NCI-H1092 treated with DMSO at 0.1 percent for 48 hours (cell line): Measurements from ENCODE around the gene RITA1.

ENCODE experiments used
- DNase-seq: peaks from one replicate; lab custom pipeline; 2025; lab: John Stamatoyannopoulos, UW

The RITA1 gene

GRCh38 chr12:113179023-113179422 lies 6.5 kb upstream of the RITA1 start:
- DNase-seq = no peak

DNA sequence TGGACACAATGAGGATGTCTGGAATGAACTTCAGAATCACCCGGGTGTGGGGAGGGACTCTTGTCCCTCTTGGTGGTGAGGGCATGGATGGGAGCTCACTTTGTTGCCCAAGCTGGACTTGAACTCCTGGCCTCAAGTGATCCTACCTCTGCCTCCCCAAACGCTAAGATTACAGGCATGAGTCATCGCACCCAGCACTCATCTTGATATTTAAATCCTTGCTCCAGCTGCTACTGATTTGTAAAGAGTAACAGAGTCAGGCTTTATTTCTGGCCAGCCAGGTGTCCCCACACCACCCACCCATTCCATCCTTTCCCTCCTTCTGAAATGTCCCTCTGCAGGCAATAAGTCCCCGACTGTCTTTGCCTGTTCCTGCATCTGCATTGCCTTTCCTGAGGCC lies 5.2 kb upstream of the RITA1 start:
- no peak for DNase-seq

- DNase-seq = no peak
These were observed 3.5 kb upstream of the RITA1 start for GRCh38 chr12:113181975-113182374.

GRCh38 chr12:113183030-113183589 lies 2.4 kb upstream of the RITA1 start:
- DNase-seq = no peak

- DNase-seq = no peak
These were observed 1.2 kb upstream of the RITA1 start for GRCh38 chr12:113184098-113184899.

DNA sequence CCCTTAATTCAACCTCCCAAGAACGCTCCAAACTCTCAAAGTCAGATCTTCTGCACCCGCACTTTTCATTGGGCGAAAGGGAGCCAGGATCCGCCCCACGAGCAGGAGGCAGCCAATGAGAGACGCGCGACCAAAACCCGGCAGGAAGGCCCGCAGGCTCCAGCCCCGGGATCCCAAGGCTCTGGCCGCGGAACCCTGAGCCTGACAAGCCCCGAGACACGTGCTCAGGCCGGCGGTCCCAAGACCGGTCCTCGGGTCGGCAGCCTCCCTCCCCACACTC lies 681 bp upstream of the RITA1 start:
- peak; percentile 62 for DNase-seq

DNA sequence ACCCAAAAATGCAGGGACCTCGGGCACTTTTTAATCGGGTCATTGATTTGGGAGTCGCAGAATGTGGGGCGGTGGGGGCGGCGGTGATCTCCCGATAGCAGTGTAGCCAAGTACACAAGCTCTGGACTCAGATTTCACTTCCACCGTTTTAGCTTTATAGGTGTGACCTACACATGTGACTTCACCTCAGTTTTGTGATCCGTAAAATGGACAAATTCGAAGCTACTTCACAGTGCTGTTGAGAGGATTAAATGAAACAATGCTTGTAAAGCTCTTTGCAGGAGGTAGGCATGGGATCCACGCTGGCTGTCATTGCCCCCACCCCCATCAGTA lies 478 bp downstream of the RITA1 start:
- no peak for DNase-seq

GRCh38 chr12:113186666-113187325 lies 1.3 kb downstream of the RITA1 start:
- no peak for DNase-seq

DNA sequence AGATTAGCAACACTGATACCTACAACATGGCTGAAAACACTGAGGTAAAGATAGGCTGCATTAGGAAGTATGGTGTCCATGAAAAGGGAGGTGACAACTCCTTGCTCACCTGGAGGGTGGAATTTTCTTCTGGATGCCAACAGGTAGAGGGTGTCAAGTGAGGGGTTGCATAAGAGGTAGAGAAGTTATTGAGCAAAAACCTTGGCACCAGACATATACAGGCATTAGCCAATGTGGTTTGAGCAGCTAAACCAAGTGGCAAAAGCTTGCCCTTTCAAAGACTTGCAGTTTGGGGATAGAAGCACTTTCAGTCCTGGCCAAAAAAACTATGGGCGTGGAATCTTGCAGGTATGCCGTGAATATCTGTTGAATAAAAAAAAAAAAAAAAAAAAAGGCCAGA lies 3.8 kb downstream of the RITA1 start:
- no peak for DNase-seq

DNA sequence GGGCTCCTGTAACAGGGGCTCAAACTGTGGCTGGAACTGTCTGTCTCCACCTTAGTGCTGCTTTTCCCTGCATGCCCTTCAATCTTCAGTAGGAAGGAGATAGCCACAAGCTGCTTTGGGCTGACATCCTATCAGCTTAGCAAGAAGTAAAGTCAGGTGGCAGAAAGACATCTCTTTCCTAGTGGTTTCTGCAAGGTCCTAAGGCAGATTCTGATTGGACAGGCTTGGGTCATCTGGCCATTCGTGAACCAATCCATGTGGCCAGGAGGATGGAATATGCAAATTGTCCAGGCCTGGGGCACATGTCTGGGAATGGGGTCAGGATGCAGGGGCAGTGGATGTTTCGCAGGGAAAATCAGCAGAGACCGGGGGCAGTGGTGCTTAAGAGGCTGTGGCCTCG lies 5.2 kb downstream of the RITA1 start:
- no peak for DNase-seq

DNA sequence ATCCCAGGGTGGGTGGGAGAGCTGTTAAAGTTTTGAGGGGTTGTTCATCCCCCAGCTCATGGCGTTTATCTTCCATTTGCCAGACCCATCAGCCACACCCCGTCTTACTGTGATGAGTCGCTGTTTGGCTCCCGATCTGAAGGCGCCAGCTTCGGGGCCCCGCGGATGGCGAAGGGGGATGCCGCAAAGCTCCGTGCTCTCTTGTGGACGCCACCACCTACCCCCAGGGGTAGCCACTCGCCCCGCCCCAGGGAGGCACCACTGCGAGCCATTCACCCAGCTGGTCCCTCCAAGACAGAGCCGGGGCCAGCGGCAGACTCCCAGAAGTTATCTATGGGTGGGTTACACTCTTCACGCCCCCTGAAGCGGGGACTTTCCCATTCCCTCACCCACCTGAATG lies 5.7 kb downstream of the RITA1 start:
- no peak for DNase-seq

DNA sequence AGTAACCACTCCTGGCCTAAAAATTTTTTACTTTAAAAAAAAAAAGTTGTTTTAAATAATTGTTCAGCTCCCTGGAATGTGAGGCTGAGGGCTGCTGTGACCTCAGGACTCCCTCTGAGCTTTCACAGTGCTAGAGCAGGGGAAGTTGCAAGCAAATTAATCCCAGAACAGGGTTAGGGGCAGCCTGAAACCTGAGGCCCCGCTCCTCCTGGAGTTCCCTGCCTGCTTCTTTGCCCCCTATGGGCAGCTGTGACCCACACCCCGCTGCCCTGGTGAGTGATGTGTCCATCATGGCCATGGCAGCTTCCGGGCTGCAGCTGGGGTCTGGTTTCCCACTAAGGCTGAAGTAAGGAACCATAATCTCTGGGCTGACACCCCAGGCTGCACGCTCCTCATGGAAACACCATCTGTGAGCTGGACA lies 9.5 kb downstream of the RITA1 start:
- no peak for DNase-seq

- DNase-seq = no peak
These were observed 10.1 kb downstream of the RITA1 start for GRCh38 chr12:113195598-113195997.

DNA sequence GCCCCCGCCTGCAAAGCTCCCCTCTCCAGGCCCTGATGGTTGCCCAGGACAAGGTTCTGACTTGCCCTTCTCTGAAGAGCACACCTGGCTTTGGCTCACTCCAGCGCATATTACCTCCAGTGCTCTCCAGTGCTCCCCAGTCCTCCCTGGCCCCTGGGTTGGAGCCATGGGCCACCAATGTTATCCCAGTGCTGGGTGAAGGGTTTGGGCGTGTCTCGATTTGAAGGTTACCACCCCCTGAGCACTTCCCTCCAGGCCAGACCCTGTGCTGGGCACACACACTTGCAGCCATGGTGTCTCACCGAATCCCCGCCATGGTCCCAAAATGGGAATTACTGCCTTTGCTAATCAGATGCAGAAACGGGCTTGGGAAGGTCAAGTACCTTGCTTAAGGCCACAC lies 11.1 kb downstream of the RITA1 start:
- DNase-seq = no peak

DNA sequence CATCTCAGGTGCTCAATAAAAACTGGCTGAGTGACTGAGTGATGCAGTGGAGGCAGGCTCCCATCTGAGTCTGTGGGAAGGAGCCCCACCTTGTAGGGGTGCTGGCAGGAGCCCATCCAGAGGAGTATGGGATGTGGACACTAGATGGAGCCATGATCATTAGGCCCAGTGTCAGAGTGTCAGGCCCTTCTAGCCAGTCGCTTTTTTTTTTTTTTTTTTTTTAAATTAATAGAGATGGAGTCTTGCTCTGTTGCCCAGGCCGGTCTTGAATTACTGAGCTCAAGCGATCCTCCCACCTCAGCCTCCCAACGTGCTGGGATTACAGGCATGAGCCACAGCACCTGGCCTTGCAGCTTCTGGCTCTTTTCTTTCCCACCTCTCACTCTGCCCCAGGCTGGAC lies 11.5 kb downstream of the RITA1 start:
- DNase-seq = peak; percentile 75

- no peak for DNase-seq
These were observed 12.1 kb downstream of the RITA1 start for GRCh38 chr12:113197518-113198077.

DNA sequence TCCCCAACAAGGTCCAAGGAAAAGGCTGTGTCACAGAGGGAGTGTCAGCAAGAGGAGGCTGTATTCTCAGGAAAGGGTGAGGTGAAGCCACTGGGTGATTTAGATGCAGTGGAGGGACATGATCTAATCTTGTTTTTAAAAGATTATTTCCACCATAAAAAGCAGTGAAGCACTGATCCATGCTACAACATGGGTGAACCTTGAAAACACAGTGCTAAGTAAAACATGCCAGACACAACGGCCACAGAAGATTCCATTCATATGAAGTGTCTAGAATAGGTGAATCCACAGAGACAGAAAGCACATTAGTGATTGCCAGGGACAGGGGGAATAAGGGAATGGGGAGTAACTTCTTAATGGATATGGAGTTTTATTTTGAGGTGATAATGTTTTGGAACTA lies 12.8 kb downstream of the RITA1 start:
- DNase-seq = no peak

GRCh38 chr12:113200021-113200797 lies 14.7 kb downstream of the RITA1 start:
- no peak for DNase-seq

GRCh38 chr12:113201187-113202177 lies 16.0 kb downstream of the RITA1 start:
- DNase-seq = no peak

GRCh38 chr12:113202300-113203075 lies 17.0 kb downstream of the RITA1 start:
- no peak for DNase-seq
